Stimulated activated CD4-positive, alpha-beta T cell treated with anti-CD3 and anti-CD28 coated beads, TNF-alpha, amount 100 ng/mL, for 48 hours (primary cell): ENCODE measurements around the gene CCDC74A.
"Not testable (repeated sequence)": the region's sequence is repeated elsewhere in the genome, so short reads cannot be mapped to it uniquely, and the experiment has no call there.

Experiments
- DNase-seq, 3 donors: peaks; one replicate each; pipeline ENCODE4 v3.0.0-alpha.2; 2020; ENCODE audit warnings: low read depth in 3 of 3

The CCDC74A gene

DNA sequence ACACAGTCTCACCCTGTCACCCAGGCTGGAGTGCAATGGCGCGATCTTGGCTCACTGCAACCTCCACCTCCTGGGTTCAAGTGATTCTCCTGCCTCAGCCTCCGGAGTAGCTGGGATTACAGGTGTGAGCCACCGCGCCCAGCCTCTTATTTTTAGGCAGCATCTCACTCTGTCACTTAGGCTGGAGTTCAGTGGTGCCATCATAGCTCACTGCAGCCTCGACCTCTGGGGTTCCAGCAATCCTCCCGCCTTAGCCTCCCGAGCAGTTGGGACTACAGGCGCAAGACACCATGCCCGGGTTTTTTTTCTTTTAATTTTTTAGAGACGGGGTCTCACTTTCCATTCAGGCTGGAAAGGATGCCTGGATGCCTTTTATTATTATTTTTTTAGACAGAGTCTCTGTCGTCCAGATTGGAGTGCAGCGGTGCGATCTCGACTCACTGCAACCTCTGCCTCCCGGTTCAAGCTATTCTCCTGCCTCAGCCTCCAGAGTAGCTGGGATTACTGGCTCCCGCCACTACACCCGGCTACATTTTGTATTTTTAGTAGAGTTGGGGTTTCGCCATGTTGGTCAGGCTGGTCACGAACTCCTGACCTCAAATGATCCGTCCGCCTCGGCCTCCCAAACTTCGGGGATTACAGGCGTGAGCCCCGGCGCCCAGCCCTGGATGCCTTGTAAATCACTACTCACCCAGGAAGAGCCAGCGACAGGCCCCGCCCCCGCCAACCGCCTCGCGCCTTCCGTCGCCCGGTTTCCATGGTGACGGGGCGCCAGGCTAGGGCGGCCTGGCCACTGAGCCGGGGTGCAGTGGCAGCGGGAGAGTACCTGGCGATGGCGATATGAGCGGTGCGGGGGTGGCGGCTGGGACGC, at the start of gene CCDC74A:
Gene CCDC74A (plus strand): TSS at position 758 of the 871 bp plus-strand sequence. CDS start 83 bp downstream, at position 841.
- peak; percentile 55 to 76 (median 60) for DNase-seq

DNA sequence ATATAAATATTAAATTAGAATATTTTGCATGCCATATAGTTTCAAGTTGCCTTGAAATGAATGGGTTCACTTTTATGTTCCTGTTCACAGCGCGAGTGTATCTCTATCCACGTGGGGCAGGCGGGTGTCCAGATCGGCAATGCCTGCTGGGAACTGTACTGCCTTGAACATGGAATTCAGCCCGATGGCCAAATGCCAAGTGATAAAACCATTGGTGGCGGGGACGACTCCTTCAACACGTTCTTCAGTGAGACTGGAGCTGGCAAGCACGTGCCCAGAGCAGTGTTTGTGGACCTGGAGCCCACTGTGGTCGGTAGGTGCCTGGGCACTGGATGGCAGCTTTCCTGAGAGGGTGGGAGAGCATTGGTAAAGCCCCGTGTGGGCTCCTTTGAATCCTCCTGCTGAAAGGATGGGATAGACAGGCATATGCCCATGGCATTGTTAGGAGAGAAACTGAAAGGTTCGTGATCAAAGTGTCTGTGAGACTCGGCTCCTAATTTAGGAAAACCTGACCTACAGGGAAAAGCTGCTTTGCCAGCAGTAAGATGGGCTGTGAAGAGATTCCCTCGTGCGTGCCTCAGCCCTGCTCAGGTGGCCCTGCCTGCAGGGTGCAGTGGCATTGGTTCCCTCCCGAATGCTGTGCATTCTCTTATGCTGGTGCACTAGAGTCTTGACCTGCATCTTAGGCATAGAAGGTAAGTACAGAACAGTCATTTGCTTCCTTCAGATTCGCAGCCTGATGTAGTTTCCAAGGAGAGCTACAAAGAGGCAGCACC, 49.4 kb upstream of the CCDC74A start:
- not testable (repeated sequence) for DNase-seq

- DNase-seq = not testable (repeated sequence)
These were observed 48.7 kb upstream of the CCDC74A start for GRCh38 chr2:131478850-131479461.

GRCh38 chr2:131480351-131480750, 47.3 kb upstream of the CCDC74A start:
- DNase-seq = not testable (repeated sequence)

GRCh38 chr2:131482506-131483155, 45.1 kb upstream of the CCDC74A start:
- DNase-seq = not testable (repeated sequence)

GRCh38 chr2:131483981-131484820, 43.5 kb upstream of the CCDC74A start:
- not testable (repeated sequence) for DNase-seq

GRCh38 chr2:131484906-131485460, 42.7 kb upstream of the CCDC74A start:
- not testable (repeated sequence) for DNase-seq

DNA sequence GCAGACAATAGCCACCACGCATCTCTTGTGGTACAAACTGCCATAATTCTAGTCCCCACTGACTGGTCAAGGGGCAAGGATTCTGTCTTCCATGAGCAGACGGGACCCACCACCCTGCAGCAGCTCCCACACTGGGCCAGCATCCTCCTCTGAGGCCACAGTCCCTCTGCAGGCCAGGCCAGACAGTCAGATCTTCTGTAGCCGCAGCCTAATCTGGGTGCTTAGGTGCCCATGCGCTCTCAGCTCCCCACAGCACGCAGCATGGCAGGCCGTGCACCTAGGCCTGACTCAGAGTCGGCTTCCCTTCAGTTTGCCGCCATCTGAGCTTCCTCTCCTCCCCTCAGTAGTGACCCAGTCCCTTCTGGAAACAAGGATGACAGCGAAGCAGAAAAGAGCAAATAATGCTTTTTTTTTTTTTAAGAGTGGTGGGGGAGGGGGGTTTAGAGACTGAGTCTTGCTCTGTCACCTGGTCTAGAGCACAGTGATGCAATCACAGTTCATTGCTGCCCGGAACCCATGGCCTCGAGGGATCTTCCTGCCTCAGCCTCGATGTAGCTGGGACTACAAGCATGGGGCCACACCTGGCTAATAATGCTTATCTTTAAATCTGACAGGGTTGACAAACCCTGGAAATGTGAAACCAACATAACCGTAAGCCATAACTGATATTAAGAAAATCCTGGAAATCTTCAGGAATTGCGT, 41.3 kb upstream of the CCDC74A start:
- DNase-seq = not testable (repeated sequence)

DNA sequence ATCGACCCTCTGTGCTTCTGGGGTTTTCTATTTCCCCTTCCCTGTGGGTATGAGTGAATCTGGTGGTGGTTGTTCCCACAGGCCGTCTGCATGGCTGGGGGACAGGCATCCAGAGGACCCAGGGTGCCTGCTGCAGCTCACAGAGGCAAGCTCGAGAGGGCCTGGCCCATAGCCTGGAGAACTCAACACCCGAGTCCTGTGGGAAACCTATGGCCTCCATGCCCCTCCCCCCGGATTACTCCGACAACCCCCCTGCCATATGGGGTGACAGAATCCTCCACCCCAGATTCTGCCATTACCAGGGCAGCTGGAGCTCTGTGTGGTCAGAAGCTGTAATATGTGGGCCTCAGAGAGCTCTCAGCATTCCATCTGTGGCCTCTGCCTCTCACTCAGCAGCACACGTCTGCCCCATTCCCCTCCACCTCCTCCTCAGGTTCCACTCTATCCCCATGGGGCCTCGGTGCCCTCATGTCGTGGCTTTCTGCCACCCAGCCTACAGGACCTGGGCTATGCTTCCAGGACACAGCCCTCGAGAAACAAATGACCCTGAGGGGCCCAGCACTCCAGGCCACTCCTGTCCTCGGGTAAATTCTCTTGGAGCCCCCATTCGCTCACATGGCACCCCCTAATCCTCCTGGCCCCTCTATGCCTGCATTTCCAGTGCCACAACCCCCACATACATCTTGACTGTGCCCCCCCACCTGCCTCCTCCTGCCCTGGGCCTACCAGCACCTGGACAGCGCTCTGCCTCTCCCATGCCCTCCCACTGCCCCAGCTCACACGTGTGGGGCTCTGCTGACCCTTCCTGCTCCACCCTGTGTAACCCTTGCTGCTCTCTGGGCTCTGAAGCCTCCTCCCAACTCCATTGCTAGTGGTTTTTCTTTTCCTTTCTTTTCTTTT, 39.1 kb upstream of the CCDC74A start:
- DNase-seq = no peak

DNA sequence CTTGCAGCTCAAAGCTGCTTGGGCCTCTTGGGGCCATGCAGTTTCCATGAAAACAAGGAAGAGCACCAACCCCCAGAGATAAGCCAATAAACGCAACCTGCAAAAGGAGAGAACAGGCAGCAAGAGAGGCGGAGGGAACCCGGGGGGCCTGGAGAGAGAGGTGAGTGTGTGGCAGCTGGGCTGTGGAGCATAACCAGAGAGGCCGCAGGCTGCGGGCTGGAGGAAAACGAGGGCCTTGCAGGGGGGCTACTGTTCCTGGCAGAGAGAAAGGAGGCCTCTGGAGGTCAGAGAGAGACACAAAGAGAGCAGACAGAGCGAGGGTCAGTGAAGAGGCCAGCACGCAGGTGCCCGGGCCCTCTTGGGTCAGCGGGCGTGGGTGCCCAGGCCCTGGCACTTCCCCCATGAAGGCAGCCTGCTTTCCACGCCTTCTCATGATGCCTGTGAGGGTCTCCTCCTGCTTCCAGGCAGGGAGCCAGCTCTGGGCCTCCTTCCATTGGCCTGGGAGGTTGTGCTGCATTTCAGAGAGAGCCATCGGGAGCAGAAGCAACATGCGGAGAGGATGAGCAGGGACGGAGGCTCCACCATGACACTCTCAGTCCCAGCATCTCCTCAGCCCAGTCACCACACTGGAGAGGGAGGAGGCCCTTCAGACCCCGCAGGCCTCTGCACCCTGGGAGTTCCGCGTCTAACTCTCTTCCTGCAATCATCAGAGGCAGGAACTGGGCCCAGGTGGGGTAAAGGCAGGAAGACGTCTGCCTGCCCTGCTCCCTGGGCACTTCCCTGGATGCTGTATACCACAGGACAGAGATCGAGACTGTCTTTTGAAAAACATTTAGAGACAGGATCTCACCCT, 36.8 kb upstream of the CCDC74A start:
- DNase-seq = peak in 1 of 3 donors; percentile 16

- not testable (repeated sequence) for DNase-seq
These were observed 36.2 kb upstream of the CCDC74A start for GRCh38 chr2:131491469-131491836.

GRCh38 chr2:131492015-131492417, 35.7 kb upstream of the CCDC74A start, which contains the start of gene MZT2A:
TSS of gene MZT2A (minus strand) at chr2:131492397. CDS start at chr2:131492376, 21 bp downstream.
- peak in 1 of 3 donors; percentile 25 for DNase-seq

DNA sequence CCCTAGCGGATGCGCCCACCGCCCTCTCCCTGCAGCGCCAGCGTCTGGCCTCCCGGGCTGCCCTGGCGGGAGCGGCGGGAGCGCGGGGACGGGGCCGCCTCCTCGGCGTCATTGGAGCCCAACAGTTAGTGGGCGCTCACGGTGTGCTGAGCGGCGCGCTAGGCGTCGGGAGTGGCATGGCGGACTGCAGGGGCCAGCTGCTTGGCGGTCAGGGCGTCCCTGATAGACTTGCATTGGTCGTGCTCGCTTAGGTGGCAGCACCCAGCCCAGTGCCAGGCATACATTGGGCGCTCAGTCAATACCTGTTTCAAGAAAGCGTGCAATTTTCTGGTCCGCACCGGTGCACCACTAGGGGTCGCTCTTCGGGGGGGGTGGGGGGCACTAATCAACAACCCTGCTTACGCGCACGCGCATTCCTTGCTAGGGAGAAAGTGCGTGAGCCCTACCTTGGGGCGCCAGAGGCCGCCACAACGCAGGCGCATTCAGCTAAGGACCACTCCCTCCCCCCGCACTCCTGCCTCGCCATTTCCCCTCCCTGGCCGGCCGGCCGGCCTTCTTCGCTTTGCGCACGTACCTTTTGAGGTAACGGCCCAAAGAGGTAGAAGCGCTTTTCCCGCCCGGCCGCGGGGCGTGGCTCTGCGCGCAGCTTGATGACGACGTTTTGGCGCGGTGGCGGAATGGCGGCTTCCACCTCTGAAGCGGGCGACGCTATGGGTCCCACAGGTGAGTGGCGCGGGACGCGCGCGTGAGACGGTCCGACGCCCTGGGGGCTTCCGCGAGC, 35.1 kb upstream of the CCDC74A start:
- DNase-seq = peak; percentile 80 to 95 (median 93)

GRCh38 chr2:131493199-131493968, 34.3 kb upstream of the CCDC74A start:
- DNase-seq = peak in 1 of 3 donors; percentile 13

GRCh38 chr2:131495506-131495905, 32.2 kb upstream of the CCDC74A start:
- DNase-seq = not testable (repeated sequence)
